Glutamatergic neuron (in vitro differentiated cells): ENCODE measurements around the gene BRD1. TPM values are rescaled to one million over a fixed set of nuclear protein-coding genes. Genes with fewer than 3 reads are reported as not detected.

Experiments used
- DNase-seq: peaks from one replicate; pipeline ENCODE4 v3.0.0; 2022
- H3K27ac Mint-ChIP-seq: one replicate; pipeline ENCODE4 v1.8.0; 2020; ENCODE audit warnings: mild to moderate bottlenecking, mixed read lengths, inconsistent platforms; ENCODE audit not compliant: unreplicated experiment
- H3K27me3 Mint-ChIP-seq: one replicate; pipeline ENCODE4 v1.8.0; 2020; ENCODE audit warnings: mild to moderate bottlenecking, moderate library complexity, mixed read lengths, inconsistent platforms; ENCODE audit not compliant: unreplicated experiment
- H3K36me3 Mint-ChIP-seq: one replicate; pipeline ENCODE4 v1.8.0; 2020; ENCODE audit warnings: mild to moderate bottlenecking, mixed read lengths, inconsistent platforms; ENCODE audit not compliant: unreplicated experiment
- H3K4me1 Mint-ChIP-seq: one replicate; pipeline ENCODE4 v1.8.0; 2020; ENCODE audit warnings: mild to moderate bottlenecking, low read depth, mixed read lengths, inconsistent platforms; ENCODE audit not compliant: unreplicated experiment
- H3K4me3 Mint-ChIP-seq: one replicate; pipeline ENCODE4 v1.8.0; 2020; ENCODE audit warnings: mild to moderate bottlenecking, mixed read lengths, inconsistent platforms; ENCODE audit not compliant: unreplicated experiment
- H3K9me3 Mint-ChIP-seq: one replicate; pipeline ENCODE4 v1.8.0; 2020; ENCODE audit warnings: mild to moderate bottlenecking, moderate library complexity, mixed read lengths, inconsistent platforms; ENCODE audit not compliant: unreplicated experiment
- total RNA-seq: library from RNA; stranded (reverse); fragmentation: NEBNext Ultra II Directional; extraction: Animal tissue kit (Norgen Biotek cat#: 25700); gene quantifications from one replicate; pipeline ENCODE4 v1.2.1, GENCODE V29; 2021; ENCODE audit not compliant: unreplicated experiment
- TF ChIP-seq, protein P1 (sequence below): fragments of 200-600 bp; sonication (generic); IDR thresholded peaks from one replicate; pipeline ENCODE4 v1.5.0; 2021; ENCODE audit not compliant: partially characterized antibody, unreplicated experiment

The BRD1 gene
- total RNA-seq, 1 donor from 2014 or later, result 73.7 TPM

DNA sequence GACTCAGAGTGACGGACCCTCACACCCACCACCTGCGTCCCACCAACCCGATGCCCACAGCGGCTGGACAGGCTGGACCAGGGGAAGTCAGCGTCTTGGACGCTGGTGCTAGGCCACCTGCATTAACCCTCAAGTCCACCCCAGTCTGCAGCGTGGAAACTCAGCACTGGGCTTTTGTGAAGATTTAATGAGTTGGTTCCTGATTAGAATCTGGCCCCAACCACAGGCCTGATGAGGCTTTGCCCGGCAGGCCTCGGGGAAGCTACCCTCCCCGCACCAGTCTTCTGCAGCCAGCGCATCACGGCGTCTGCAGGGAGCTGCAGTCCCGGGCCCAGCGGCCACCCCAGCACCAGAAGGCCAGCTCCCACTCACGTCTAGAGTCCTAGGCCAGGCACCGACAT, 101.0 kb downstream of the BRD1 start:
- H3K27ac Mint-ChIP-seq, result no peak overlapping the region
- no peaks in the 10 kb centered on the region for H3K4me1 Mint-ChIP-seq
- H3K4me3 Mint-ChIP-seq, result no peak overlapping the region
- TF ChIP-seq, protein P1, sequence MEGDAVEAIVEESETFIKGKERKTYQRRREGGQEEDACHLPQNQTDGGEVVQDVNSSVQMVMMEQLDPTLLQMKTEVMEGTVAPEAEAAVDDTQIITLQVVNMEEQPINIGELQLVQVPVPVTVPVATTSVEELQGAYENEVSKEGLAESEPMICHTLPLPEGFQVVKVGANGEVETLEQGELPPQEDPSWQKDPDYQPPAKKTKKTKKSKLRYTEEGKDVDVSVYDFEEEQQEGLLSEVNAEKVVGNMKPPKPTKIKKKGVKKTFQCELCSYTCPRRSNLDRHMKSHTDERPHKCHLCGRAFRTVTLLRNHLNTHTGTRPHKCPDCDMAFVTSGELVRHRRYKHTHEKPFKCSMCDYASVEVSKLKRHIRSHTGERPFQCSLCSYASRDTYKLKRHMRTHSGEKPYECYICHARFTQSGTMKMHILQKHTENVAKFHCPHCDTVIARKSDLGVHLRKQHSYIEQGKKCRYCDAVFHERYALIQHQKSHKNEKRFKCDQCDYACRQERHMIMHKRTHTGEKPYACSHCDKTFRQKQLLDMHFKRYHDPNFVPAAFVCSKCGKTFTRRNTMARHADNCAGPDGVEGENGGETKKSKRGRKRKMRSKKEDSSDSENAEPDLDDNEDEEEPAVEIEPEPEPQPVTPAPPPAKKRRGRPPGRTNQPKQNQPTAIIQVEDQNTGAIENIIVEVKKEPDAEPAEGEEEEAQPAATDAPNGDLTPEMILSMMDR, result no peak
- peaks cover 6% of the 10 kb centered on the region for H3K27me3 Mint-ChIP-seq
- no peak for DNase-seq
- peaks cover 20% of the 10 kb centered on the region for H3K9me3 Mint-ChIP-seq
- peaks cover 8% of the 10 kb centered on the region for H3K36me3 Mint-ChIP-seq

DNA sequence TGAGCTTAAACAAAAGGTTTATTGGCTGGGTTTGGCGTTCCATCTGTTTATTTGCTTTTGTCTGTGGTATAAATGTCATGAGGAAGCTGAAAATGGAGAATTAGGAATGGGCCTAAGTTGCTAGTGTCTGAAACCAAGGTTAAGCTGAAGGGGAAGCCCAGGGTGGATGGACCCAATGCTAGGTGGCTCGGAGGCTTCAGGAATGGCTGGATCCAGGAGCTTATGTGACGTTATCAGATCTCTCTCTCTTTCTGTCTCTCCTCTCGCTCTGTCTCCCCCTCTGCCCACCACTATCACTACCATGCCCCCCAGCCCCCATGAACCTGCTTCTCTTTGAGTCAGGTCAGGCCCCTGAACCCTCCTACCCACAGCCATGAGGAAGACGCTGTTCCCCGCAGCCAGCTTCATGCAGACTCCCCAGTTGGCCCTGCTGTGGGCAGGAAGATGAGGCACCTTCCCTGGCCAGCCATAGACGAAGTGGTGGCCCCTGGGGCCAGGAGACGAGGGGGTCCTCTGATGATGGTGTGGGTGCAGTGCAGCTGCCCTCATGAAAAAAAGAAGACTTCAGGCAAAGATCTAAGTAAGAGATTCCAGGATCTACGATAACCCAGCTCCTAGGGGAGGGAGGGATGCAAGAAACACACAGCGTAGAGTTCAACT, 101.5 kb downstream of the BRD1 start:
- peaks cover 20% of the 10 kb centered on the region for H3K9me3 Mint-ChIP-seq
- H3K4me3 Mint-ChIP-seq, result no peak overlapping the region

DNA sequence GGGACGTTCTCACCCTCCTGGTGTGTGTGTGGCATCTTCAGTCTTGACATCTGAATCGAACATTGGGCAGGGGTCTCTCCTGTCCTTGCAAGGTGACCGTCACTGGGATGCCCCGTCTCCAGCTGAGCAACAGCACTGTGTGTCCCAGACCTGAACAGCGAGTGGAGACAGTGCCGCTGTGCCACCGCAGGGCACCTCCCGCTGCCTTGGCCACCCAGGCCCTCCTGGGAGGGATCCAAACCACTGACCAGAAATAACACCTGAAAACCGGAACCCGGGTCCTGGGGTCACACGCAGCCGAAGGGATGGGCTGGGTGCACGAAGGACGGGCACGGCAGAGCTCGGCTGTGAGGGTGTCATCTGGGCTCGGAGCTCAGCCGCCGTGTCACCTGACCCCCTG, 102.2 kb downstream of the BRD1 start:
- Mint-ChIP-seq H3K27ac (no peak overlapping the region), H3K4me3 (no peak overlapping the region), H3K4me1 (no peaks in the 10 kb centered on the region), H3K9me3 (peaks cover 22% of the 10 kb centered on the region), H3K27me3 (peaks cover 6% of the 10 kb centered on the region), H3K36me3 (peaks cover 3% of the 10 kb centered on the region)
- TF ChIP-seq, protein P1, result no peak
- DNase-seq, result no peak

More for the DNA sequence above, 101.5 kb downstream of the BRD1 start:
- Mint-ChIP-seq H3K27ac (no peak overlapping the region), H3K4me1 (no peaks in the 10 kb centered on the region), H3K27me3 (peaks cover 6% of the 10 kb centered on the region), H3K36me3 (peaks cover 8% of the 10 kb centered on the region)
- TF ChIP-seq, protein P1, result no peak
- DNase-seq, result no peak

DNA sequence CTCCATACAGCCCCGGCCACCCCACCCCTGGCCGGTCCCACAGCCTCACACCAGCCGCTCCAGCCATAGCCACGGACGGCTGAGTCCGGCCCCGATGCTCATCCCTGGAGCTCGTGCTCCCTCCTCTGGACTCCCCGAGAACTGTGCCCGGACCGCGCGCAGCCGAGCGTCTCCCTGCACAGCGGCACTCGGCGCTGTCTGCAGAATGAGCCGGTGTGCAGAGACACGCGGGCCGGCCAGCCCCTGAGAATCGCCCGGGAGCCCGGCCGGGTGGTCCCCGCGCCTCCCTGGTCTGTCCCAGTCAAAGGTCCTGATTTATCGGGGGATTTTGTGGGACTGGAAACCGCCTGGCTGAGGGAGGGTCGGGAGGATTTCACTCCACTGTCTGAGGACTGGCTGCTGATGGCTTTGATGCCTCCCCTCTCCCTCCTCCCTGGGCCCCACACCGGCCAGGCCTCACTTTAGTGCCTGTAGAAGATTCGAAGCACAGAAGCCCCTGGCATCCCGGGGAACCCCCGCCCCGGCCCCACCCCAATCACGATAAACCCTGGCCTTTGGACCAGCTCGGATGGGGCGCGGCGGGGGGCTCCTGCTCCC, 102.7 kb downstream of the BRD1 start:
- TF ChIP-seq, protein P1, result no peak
- Mint-ChIP-seq H3K27ac (no peak overlapping the region), H3K9me3 (peaks cover 19% of the 10 kb centered on the region), H3K27me3 (peaks cover 3% of the 10 kb centered on the region), H3K4me3 (no peak overlapping the region), H3K36me3 (no peaks in the 10 kb centered on the region), H3K4me1 (no peaks in the 10 kb centered on the region)
- no peak for DNase-seq
